Endothelial cell of umbilical vein (primary cell): Measurements from ENCODE around the gene SLMAP. TPM values are rescaled to one million over a fixed set of nuclear protein-coding genes. Genes with fewer than 3 reads are reported as not detected.

ENCODE experiments used
- BruUV-seq: library from RNA; stranded (reverse); fragments of 400-500 nt; replicated peaks from 2 replicates; lab custom pipeline; 2021; lab: Mats Ljungman, UMichigan
- CTCF ChIA-PET: fragments of 300-600, 350-600 bp; sonication (Branson Sonifier 250); formaldehyde crosslinking; loops from one replicate; lab custom pipeline; 2021; ENCODE audit warnings: antibody characterized with exemption, inconsistent platforms; lab: Charles Lee
- POLR2A ChIA-PET: fragments of 300-600, 350-600 bp; sonication (Branson Sonifier 250); formaldehyde crosslinking; loops from one replicate; lab custom pipeline; 2021; ENCODE audit warnings: antibody characterized with exemption, inconsistent platforms; lab: Charles Lee
- DNase-seq: peaks from one replicate; pipeline ENCODE4 v3.0.0-alpha.2; 2011; ENCODE audit warnings: low read depth, low spot score
- FAIRE-seq: peaks from 2 replicates; lab custom pipeline; 2011; peaks lifted over from hg19 to GRCh38; lab: Jason Lieb, UNC
- H2AFZ ChIP-seq: 2 replicates; pipeline ENCODE4 v1.6.0; 2012; ENCODE audit warnings: low read depth, low read length, control low read depth, inconsistent platforms
- H3K27ac ChIP-seq: 2 replicates; pipeline ENCODE4 v1.5.1; 2011; ENCODE audit warnings: low read depth, mild to moderate bottlenecking, control low read depth, low read length, moderate library complexity; ENCODE audit not compliant: insufficient read depth
- H3K27me3 ChIP-seq, 2 experiments: 2 replicates each; pipeline versions ENCODE4 v1.6.0 to v1.6.1; 2011; ENCODE audit warnings: low read length in 2 of 2, mixed read lengths in 1 of 2; ENCODE audit not compliant: control insufficient read depth in 2 of 2, insufficient read depth in 2 of 2
- H3K36me3 ChIP-seq, 2 experiments: 2 replicates in 1 of 2; 3 replicates in 1 of 2; pipeline ENCODE4 v1.5.1; 2011; ENCODE audit warnings: low read length in 2 of 2, mild to moderate bottlenecking in 1 of 2, moderate library complexity in 1 of 2; ENCODE audit not compliant: control insufficient read depth in 2 of 2, insufficient read depth in 2 of 2; ENCODE audit errors: extremely low read depth in 1 of 2
- H3K4me1 ChIP-seq: 3 replicates; pipeline ENCODE4 v1.5.1; 2011; ENCODE audit warnings: mild to moderate bottlenecking, low read length; ENCODE audit not compliant: control insufficient read depth, insufficient read depth; ENCODE audit errors: extremely low read depth
- H3K4me2 ChIP-seq: 2 replicates; pipeline ENCODE4 v1.6.1; 2011; ENCODE audit warnings: low read length, control low read depth, mixed read lengths; ENCODE audit not compliant: insufficient read depth
- H3K4me3 ChIP-seq, 3 experiments: fragments of 200-600 bp in 1 of 3; sonication (generic), shearing (Covaris generic) in 1 of 3; replicated peaks in 1 of 3; 2 replicates each; pipeline ENCODE4 v1.5.1; 2011 to 2016; ENCODE audit warnings: control low read depth in 3 of 3, low read length in 3 of 3, mild to moderate bottlenecking in 2 of 3, inconsistent platforms in 1 of 3, low read depth in 1 of 3, moderate library complexity in 1 of 3; ENCODE audit not compliant: insufficient read depth in 1 of 3
- H3K79me2 ChIP-seq: 2 replicates; pipeline ENCODE4 v1.6.0; 2012; ENCODE audit warnings: low read length, inconsistent platforms; ENCODE audit not compliant: control insufficient read depth, insufficient read depth
- H3K9ac ChIP-seq: replicated peaks from 2 replicates; pipeline ENCODE3; 2011; ENCODE audit warnings: low read length, control low read depth; ENCODE audit not compliant: insufficient read depth; ENCODE audit errors: extremely low read depth
- H3K9me1 ChIP-seq: replicated peaks from 3 replicates; pipeline ENCODE4 v1.6.0; 2011; ENCODE audit warnings: mild to moderate bottlenecking, low read length; ENCODE audit not compliant: control insufficient read depth, insufficient read depth; ENCODE audit errors: extremely low read depth
- H3K9me3 ChIP-seq: replicated peaks from 2 replicates; pipeline ENCODE4 v1.5.1; 2012; ENCODE audit warnings: low read length, inconsistent platforms; ENCODE audit not compliant: control insufficient read depth, insufficient read depth
- H4K20me1 ChIP-seq: replicated peaks from 2 replicates; pipeline ENCODE3; 2011; ENCODE audit warnings: mild to moderate bottlenecking, low read length; ENCODE audit not compliant: control insufficient read depth, insufficient read depth; ENCODE audit errors: extremely low read depth
- EZH2 ChIP-seq: IDR thresholded peaks from 2 replicates; pipeline ENCODE4 v1.6.1; 2012; ENCODE audit warnings: borderline replicate concordance, low read depth, mild to moderate bottlenecking, moderate library complexity, low read length, inconsistent platforms; ENCODE audit not compliant: severe bottlenecking
- FOS ChIP-seq: IDR thresholded peaks from 2 replicates; pipeline ENCODE4 v1.6.1; 2011; ENCODE audit warnings: mild to moderate bottlenecking, low read length, moderate library complexity, borderline replicate concordance; ENCODE audit not compliant: insufficient read depth
- GATA2 ChIP-seq: IDR thresholded peaks from 2 replicates; pipeline ENCODE4 v1.7.0; 2011; ENCODE audit warnings: low read depth, mild to moderate bottlenecking, moderate library complexity, mixed read lengths, low read length; ENCODE audit not compliant: insufficient read length, insufficient read depth
- JUN ChIP-seq: IDR thresholded peaks from 2 replicates; pipeline ENCODE4 v1.6.1; 2011; ENCODE audit warnings: borderline replicate concordance, low read depth; ENCODE audit not compliant: insufficient read length, insufficient read depth
- MYC ChIP-seq: IDR thresholded peaks from one replicate; pipeline ENCODE4 v1.6.1; 2011; ENCODE audit warnings: mild to moderate bottlenecking, low read depth, low read length
- POLR2A ChIP-seq: IDR thresholded peaks from 2 replicates; pipeline ENCODE4 v1.6.1; 2012; ENCODE audit warnings: low read depth, mild to moderate bottlenecking, control low read depth, low read length
- POLR2AphosphoS5 ChIP-seq: IDR thresholded peaks from 2 replicates; pipeline ENCODE4 v1.6.1; 2012; ENCODE audit warnings: low read depth, mild to moderate bottlenecking, control low read depth, low read length, moderate library complexity; ENCODE audit not compliant: insufficient read depth
- dilution Hi-C: fragments of 300-500 bp; cut with MboI; formaldehyde crosslinking; loops from one replicate; pipeline ENCODE4 v1.15.0; 2019; ENCODE audit warnings: low sequenced_read_pairs; ENCODE audit not compliant: extremely low pct_ligation_motif_present
- intact Hi-C: fragments of 100-400 bp; cut with micrococcal nuclease; formaldehyde crosslinking; loops from one replicate; pipeline ENCODE4 v1.10.0; 2022
- polyA plus RNA-seq, 4 experiments: library from polyadenylated mRNA; depleted of rRNA in 3 of 4; stranded (reverse) in 3 of 4; unstranded in 1 of 4; fragments of >200 nt; gene quantifications; 2 replicates each; pipeline versions ENCODE4 v1.2.1 to v1.2.3, GENCODE V29; 2011 to 2012; ENCODE audit warnings: missing spikeins in 1 of 4
- total RNA-seq: library from RNA; stranded (reverse); gene quantifications from 2 replicates; pipeline ENCODE4 v1.2.3, GENCODE V29; 2021
- TF ChIP-seq, protein P1 (sequence below): IDR thresholded peaks from 2 replicates; pipeline ENCODE4 v1.6.1; 2011; ENCODE audit not compliant: insufficient read depth, insufficient read length
- TF ChIP-seq, protein P2 (sequence below), 2 donors: IDR thresholded peaks; 1 replicate in 1 of 2; 2 replicates in 1 of 2; pipeline ENCODE4 v1.5.1; 2011; ENCODE audit warnings: low read length in 2 of 2, mild to moderate bottlenecking in 2 of 2, moderate library complexity in 2 of 2, control low read depth in 1 of 2, inconsistent platforms in 1 of 2, low read depth in 1 of 2; ENCODE audit not compliant: insufficient read depth in 1 of 2; ENCODE audit errors: extremely low read depth in 1 of 2

Gene SLMAP
- total and polyA plus RNA-seq, 2 donors (not counting 3 experiments of a cell fraction or from before 2014, with no cell fraction given), result 9.8 to 54.7 TPM

DNA sequence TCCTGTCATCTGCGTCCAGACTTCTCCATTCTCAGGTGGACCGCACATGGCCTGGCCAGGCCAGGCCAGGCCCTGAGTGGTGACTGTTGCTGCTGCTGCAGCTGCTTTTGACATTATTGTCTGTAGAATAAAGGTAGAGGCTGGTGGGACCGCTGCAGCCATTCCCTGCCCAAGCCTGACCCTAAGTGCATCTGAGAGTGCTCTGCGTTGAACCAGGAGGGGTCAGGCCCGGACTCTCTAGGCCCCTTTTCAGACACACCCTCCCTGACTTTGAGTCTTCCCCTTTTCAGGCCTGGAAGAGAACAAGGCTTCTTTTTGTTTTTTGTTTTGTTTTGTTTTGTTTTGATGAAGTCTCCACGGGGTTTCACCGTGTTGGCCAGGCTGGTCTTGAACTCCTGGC lies 197.5 kb downstream of the SLMAP start:
- POLR2A ChIA-PET, result no interaction called here
- dilution Hi-C loops, result no loop called here
- no peaks in the 10 kb centered on the region for H4K20me1 ChIP-seq

More for the DNA sequence above, 197.5 kb downstream of the SLMAP start:
- DNase-seq (no peak), FAIRE-seq (no peak)
- Histone ChIP-seq H2AFZ (no peak overlapping the region), H3K4me3 (no peak overlapping the region), H3K9ac (no peak overlapping the region), H3K27me3 (no peaks in the 10 kb centered on the region), H3K79me2 (no peaks in the 10 kb centered on the region), H3K36me3 (no peaks in the 10 kb centered on the region), H3K4me2 (no peak overlapping the region), H3K4me1 (peaks cover 52% of the 10 kb centered on the region), H3K9me1 (no peaks in the 10 kb centered on the region), H3K27ac (no peak overlapping the region), H3K9me3 (no peaks in the 10 kb centered on the region)
- CTCF ChIA-PET, result no interaction called here
- BruUV-seq, result no TSS peak
- intact Hi-C loops, result loop anchor here (5.0 kb wide), 1 partner anchor 224 kb away; no protein-coding TSS in a partner anchor
- TF ChIP-seq FOS (no peak), JUN (no peak), GATA2 (no peak), MYC (no peak), POLR2A (no peak), EZH2 (no peak), POLR2AphosphoS5 (no peak)
- TF ChIP-seq, protein P1, sequence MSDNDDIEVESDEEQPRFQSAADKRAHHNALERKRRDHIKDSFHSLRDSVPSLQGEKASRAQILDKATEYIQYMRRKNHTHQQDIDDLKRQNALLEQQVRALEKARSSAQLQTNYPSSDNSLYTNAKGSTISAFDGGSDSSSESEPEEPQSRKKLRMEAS, result no peak
- TF ChIP-seq, protein P2, sequence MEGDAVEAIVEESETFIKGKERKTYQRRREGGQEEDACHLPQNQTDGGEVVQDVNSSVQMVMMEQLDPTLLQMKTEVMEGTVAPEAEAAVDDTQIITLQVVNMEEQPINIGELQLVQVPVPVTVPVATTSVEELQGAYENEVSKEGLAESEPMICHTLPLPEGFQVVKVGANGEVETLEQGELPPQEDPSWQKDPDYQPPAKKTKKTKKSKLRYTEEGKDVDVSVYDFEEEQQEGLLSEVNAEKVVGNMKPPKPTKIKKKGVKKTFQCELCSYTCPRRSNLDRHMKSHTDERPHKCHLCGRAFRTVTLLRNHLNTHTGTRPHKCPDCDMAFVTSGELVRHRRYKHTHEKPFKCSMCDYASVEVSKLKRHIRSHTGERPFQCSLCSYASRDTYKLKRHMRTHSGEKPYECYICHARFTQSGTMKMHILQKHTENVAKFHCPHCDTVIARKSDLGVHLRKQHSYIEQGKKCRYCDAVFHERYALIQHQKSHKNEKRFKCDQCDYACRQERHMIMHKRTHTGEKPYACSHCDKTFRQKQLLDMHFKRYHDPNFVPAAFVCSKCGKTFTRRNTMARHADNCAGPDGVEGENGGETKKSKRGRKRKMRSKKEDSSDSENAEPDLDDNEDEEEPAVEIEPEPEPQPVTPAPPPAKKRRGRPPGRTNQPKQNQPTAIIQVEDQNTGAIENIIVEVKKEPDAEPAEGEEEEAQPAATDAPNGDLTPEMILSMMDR (IDR thresholded peaks at IDR 0.05; ENCODE audit: extremely low read depth in 1 of 2, insufficient read depth in 1 of 2, low read depth in 1 of 2, low read length in 2 of 2), result no peak
